22Rv1 (cell line): ENCODE measurements around the gene SLC35E3.

Experiments used
- CTCF ChIP-seq: fragments of 450-650 bp; IDR thresholded peaks from 2 replicates; pipeline ENCODE4 v1.5.1; 2017; ENCODE audit warnings: mild to moderate bottlenecking
- ZFX ChIP-seq: fragments of 450-650 bp; IDR thresholded peaks from 2 replicates; pipeline ENCODE4 v1.6.1; 2017; ENCODE audit warnings: antibody characterized with exemption, borderline replicate concordance

DNA sequence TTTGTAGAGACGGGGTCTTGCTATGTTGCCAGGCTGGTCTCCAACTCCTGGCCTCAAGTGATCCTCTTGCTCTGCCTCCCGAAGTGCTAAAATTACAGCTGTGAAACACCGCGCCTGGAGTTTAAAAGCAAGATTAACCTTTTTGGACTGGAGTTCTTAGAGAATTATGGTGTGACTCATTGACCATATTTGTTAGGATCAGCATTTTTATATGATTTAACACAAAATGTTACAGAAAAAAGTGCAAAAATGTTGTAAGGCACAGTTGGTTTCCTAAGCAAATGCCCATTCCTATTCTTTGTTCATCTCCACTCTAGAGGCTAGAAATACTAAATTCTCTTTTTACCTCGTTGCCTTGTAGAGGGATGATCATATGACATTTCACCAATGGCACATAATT lies 27.6 kb downstream of the SLC35E3 start:
- no peak for TF ChIP-seq CTCF
- no peak for TF ChIP-seq ZFX
